HCT116 (cell line): ENCODE data around the gene GPHN. TPM values are rescaled to one million over a fixed set of nuclear protein-coding genes. Genes with fewer than 3 reads are reported as not detected.

ENCODE experiments used
- ATAC-seq: fragments of 200-7000 bp; cut with Tn5 transposase; 2 replicates; pipeline ENCODE4 v1.9.1; 2020; ENCODE audit warnings: mild to moderate bottlenecking, moderate library complexity
- BruUV-seq: library from RNA; stranded (reverse); fragments of 400-500 nt; replicated peaks from 2 replicates; lab custom pipeline; 2021; lab: Mats Ljungman, UMichigan
- CTCF ChIA-PET: fragments of 300-600 bp; sonication (Branson Sonifier 250); formaldehyde crosslinking; loops from one replicate; lab custom pipeline; 2021; ENCODE audit warnings: antibody characterized with exemption; lab: Charles Lee
- POLR2A ChIA-PET: fragments of 300-600, 350-600 bp; sonication (Branson Sonifier 250); formaldehyde crosslinking; loops from one replicate; lab custom pipeline; 2021; ENCODE audit warnings: antibody characterized with exemption; lab: Charles Lee
- RAD21 ChIA-PET, 2 experiments: fragments of 300-600 bp; sonication (Branson Sonifier 250); formaldehyde crosslinking; loops; one replicate each; lab custom pipeline; 2023; ENCODE audit warnings: low total read pairs in 2 of 2; ENCODE audit not compliant: uncharacterized antibody in 2 of 2, unreplicated experiment in 2 of 2, low non-redundant PET in 1 of 2; lab: Charles Lee
- DNase-seq: peaks from one replicate; pipeline ENCODE4 v3.0.0-alpha.2; 2010; ENCODE audit warnings: low read depth, low spot score
- H2AFZ ChIP-seq: fragments of 200-600 bp; shearing (Covaris generic), sonication (generic); 2 replicates; pipeline ENCODE4 v1.6.1; 2017; ENCODE audit warnings: low read depth, mixed run types, mixed read lengths, antibody characterized with exemption, low read length; ENCODE audit not compliant: poor library complexity, severe bottlenecking
- H3K27ac ChIP-seq: 2 replicates; pipeline ENCODE4 v1.5.1; 2012; ENCODE audit warnings: low read depth, low read length
- H3K27me3 ChIP-seq: fragments of 200-600 bp; sonication (generic); 2 replicates; pipeline ENCODE4 v1.6.1; 2016; ENCODE audit warnings: mixed run types, low read length, mixed read lengths; ENCODE audit not compliant: insufficient read depth
- H3K36me3 ChIP-seq, 2 experiments: fragments of 200-500 bp in 1 of 2; fragments of 200-600 bp in 1 of 2; sonication (Bioruptor generic) in 1 of 2; sonication (generic) in 1 of 2; 2 replicates each; pipeline versions ENCODE4 v1.5.1 to v1.6.1; 2014 to 2016; ENCODE audit warnings: low read length in 2 of 2, inconsistent platforms in 1 of 2, mixed read lengths in 1 of 2, mixed run types in 1 of 2; ENCODE audit not compliant: insufficient read depth in 2 of 2, control insufficient read depth in 1 of 2
- H3K4me1 ChIP-seq, 2 experiments: fragments of 200-600 bp in 1 of 2; sonication (generic) in 1 of 2; 2 replicates each; pipeline versions ENCODE4 v1.5.1 to v1.6.1; 2012 to 2017; ENCODE audit warnings: low read length in 2 of 2, inconsistent platforms in 1 of 2, mild to moderate bottlenecking in 1 of 2, mixed read lengths in 1 of 2, mixed run types in 1 of 2, moderate library complexity in 1 of 2; ENCODE audit not compliant: insufficient read depth in 2 of 2, control insufficient read depth in 1 of 2
- H3K4me2 ChIP-seq: fragments of 200-600 bp; sonication (generic); 2 replicates; pipeline ENCODE4 v1.6.1; 2017; ENCODE audit warnings: mixed run types, low read length, mixed read lengths
- H3K4me3 ChIP-seq, 2 experiments: fragments of 200-600 bp in 1 of 2; sonication (generic) in 1 of 2; replicated peaks in 1 of 2; 2 replicates each; pipeline ENCODE4 v1.5.1; 2011 to 2016; ENCODE audit warnings: low read length in 2 of 2, control low read depth in 1 of 2, low read depth in 1 of 2, mild to moderate bottlenecking in 1 of 2, mixed read lengths in 1 of 2, mixed run types in 1 of 2
- H3K79me2 ChIP-seq: fragments of 200-600 bp; sonication (generic); 2 replicates; pipeline ENCODE4 v1.6.1; 2017; ENCODE audit warnings: mild to moderate bottlenecking, mixed run types, low read length, moderate library complexity, mixed read lengths; ENCODE audit not compliant: insufficient read depth
- H3K9ac ChIP-seq: fragments of 200-600 bp; sonication (generic); 2 replicates; pipeline ENCODE4 v1.6.1; 2016; ENCODE audit warnings: low read length, mixed read lengths
- H3K9me2 ChIP-seq: fragments of 200-600 bp; sonication (generic), shearing (Covaris generic); 2 replicates; pipeline ENCODE4 v1.6.1; 2017; ENCODE audit warnings: mixed run types, mild to moderate bottlenecking, moderate library complexity; ENCODE audit not compliant: insufficient read depth
- H3K9me3 ChIP-seq, 2 experiments: fragments of 200-500 bp in 1 of 2; fragments of 200-600 bp in 1 of 2; sonication (Bioruptor generic) in 1 of 2; sonication (generic) in 1 of 2; 2 replicates each; pipeline ENCODE4 v1.6.1; 2014 to 2017; ENCODE audit warnings: low read length in 2 of 2, mixed read lengths in 2 of 2, inconsistent platforms in 1 of 2, low read depth in 1 of 2, mild to moderate bottlenecking in 1 of 2, mixed run types in 1 of 2, moderate library complexity in 1 of 2; ENCODE audit not compliant: control insufficient read depth in 1 of 2, insufficient read depth in 1 of 2
- H4K20me1 ChIP-seq: fragments of 200-600 bp; sonication (generic), shearing (Covaris generic); 2 replicates; pipeline ENCODE4 v1.6.1; 2017; ENCODE audit warnings: mixed run types, mild to moderate bottlenecking, moderate library complexity; ENCODE audit not compliant: insufficient read depth
- CEBPB ChIP-seq: IDR thresholded peaks from 2 replicates; pipeline ENCODE4 v1.6.1; 2012; ENCODE audit warnings: low read depth
- ELF1 ChIP-seq: IDR thresholded peaks from 2 replicates; pipeline ENCODE4 v1.6.1; 2012; ENCODE audit warnings: low read depth, borderline replicate concordance
- EZH2 ChIP-seq: fragments of 200-600 bp; sonication (generic); IDR thresholded peaks from 2 replicates; pipeline ENCODE4 v1.6.1; 2017; ENCODE audit warnings: antibody characterized with exemption, mixed run types
- EZH2phosphoT487 ChIP-seq: fragments of 200-600 bp; IDR thresholded peaks from 2 replicates; pipeline ENCODE4 v1.6.1; 2018; ENCODE audit warnings: antibody characterized with exemption, borderline replicate concordance
- FOSL1 ChIP-seq: IDR thresholded peaks from 2 replicates; pipeline ENCODE4 v1.6.1; 2012; ENCODE audit warnings: low read depth
- POLR2A ChIP-seq: IDR thresholded peaks from 2 replicates; pipeline ENCODE4 v1.7.0; 2011; ENCODE audit warnings: borderline replicate concordance; ENCODE audit not compliant: insufficient read depth, insufficient read length; ENCODE audit errors: extremely low read depth
- RAD21 ChIP-seq: IDR thresholded peaks from 2 replicates; pipeline ENCODE4 v1.6.1; 2012; ENCODE audit warnings: low read depth, mild to moderate bottlenecking
- SIN3A ChIP-seq: IDR thresholded peaks from 2 replicates; pipeline ENCODE4 v1.6.1; 2012; ENCODE audit warnings: low read depth
- ZNF274 ChIP-seq: fragments of 200-500 bp; sonication (Bioruptor generic); IDR thresholded peaks from 2 replicates; pipeline ENCODE4 v1.6.1; 2014; ENCODE audit warnings: mild to moderate bottlenecking, low read depth, low read length, inconsistent platforms
- intact Hi-C: fragments of 100-400 bp; cut with micrococcal nuclease; formaldehyde crosslinking; loops from 2 replicates; pipeline ENCODE4 v1.10.0; 2022
- total RNA-seq: library from RNA; stranded (reverse); gene quantifications from one replicate; pipeline ENCODE4 v1.2.1, GENCODE V29; 2021; ENCODE audit not compliant: unreplicated experiment
- TF ChIP-seq, protein P1 (sequence below): IDR thresholded peaks from 2 replicates; pipeline ENCODE4 v1.6.1; 2012; ENCODE audit warnings: low read depth
- TF ChIP-seq, protein P2 (sequence below): IDR thresholded peaks from 2 replicates; pipeline ENCODE4 v1.6.1; 2011; ENCODE audit warnings: mild to moderate bottlenecking, low read length, moderate library complexity; ENCODE audit not compliant: insufficient replicate concordance; ENCODE audit errors: extremely low read depth
- TF ChIP-seq, protein P3 (sequence below): IDR thresholded peaks from 2 replicates; pipeline ENCODE4 v1.6.1; 2012
- TF ChIP-seq, protein P4 (sequence below), 3 experiments: fragments of 200-600 bp in 1 of 3; sonication (generic) in 1 of 3; IDR thresholded peaks in 2 of 3; conservative IDR thresholded peaks in 1 of 3; 2 replicates each; pipeline ENCODE4 v1.5.1; 2012 to 2017; ENCODE audit warnings: low read depth in 2 of 3, low read length in 2 of 3, antibody characterized with exemption in 1 of 3, borderline replicate concordance in 1 of 3, control low read depth in 1 of 3, mild to moderate bottlenecking in 1 of 3, mixed read lengths in 1 of 3, mixed run types in 1 of 3, moderate library complexity in 1 of 3; ENCODE audit not compliant: insufficient read depth in 1 of 3

GPHN gene
- total RNA-seq, 1 experiment from 2014 or later = 43.8 TPM

DNA sequence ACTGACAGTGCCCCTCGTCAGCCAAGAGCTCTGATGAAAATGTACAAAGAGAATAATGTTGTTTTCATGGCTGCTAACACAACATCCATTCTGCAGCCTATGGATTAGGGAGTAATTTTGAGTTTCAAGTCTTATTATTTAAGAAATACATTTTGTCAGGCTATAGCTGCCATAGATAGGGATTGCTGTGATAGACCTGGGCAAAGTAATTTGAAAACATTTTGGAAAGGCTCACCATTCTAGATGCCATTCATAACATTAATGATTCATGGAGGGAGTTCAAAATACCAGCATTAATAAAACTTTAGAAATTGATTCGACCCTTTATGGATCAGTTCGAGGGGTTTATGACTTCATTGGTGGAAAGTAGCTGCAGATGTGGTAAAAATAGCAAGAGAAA, 149.8 kb downstream of the GPHN start:
- H2AFZ ChIP-seq = no peak overlapping the region
- H3K36me3 ChIP-seq = no peaks in the 10 kb centered on the region; a peak in 1 of 4 replicates
- intact Hi-C loops = no loop called here
- H3K79me2 ChIP-seq = peaks cover 73% of the 10 kb centered on the region
- no peak overlapping the region for H3K9ac ChIP-seq
- DNase-seq = no peak
- CTCF ChIA-PET = no interaction called here
- peaks cover 0 to 14% of the 10 kb centered on the region in 2 experiments; a peak in 2 of 4 replicates for H3K9me3 ChIP-seq
- H3K27ac ChIP-seq = no peak overlapping the region
- ATAC-seq = no peak
- RAD21 ChIA-PET = no interaction called here
- H3K4me2 ChIP-seq = no peak overlapping the region
- no peaks in the 10 kb centered on the region for H3K9me2 ChIP-seq
- no peaks in the 10 kb centered on the region for H3K27me3 ChIP-seq
- POLR2A ChIA-PET = no interaction called here
- no TSS peak for BruUV-seq
- H3K4me1 ChIP-seq = no peaks in the 10 kb centered on the region
- H4K20me1 ChIP-seq = no peaks in the 10 kb centered on the region
- H3K4me3 ChIP-seq = no peak overlapping the region
- TF ChIP-seq, protein P1, sequence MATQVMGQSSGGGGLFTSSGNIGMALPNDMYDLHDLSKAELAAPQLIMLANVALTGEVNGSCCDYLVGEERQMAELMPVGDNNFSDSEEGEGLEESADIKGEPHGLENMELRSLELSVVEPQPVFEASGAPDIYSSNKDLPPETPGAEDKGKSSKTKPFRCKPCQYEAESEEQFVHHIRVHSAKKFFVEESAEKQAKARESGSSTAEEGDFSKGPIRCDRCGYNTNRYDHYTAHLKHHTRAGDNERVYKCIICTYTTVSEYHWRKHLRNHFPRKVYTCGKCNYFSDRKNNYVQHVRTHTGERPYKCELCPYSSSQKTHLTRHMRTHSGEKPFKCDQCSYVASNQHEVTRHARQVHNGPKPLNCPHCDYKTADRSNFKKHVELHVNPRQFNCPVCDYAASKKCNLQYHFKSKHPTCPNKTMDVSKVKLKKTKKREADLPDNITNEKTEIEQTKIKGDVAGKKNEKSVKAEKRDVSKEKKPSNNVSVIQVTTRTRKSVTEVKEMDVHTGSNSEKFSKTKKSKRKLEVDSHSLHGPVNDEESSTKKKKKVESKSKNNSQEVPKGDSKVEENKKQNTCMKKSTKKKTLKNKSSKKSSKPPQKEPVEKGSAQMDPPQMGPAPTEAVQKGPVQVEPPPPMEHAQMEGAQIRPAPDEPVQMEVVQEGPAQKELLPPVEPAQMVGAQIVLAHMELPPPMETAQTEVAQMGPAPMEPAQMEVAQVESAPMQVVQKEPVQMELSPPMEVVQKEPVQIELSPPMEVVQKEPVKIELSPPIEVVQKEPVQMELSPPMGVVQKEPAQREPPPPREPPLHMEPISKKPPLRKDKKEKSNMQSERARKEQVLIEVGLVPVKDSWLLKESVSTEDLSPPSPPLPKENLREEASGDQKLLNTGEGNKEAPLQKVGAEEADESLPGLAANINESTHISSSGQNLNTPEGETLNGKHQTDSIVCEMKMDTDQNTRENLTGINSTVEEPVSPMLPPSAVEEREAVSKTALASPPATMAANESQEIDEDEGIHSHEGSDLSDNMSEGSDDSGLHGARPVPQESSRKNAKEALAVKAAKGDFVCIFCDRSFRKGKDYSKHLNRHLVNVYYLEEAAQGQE = no peak
- no peak for TF ChIP-seq ZNF274
- TF ChIP-seq ELF1 = no peak
- no peak for TF ChIP-seq FOSL1
- no peak for TF ChIP-seq EZH2
- TF ChIP-seq, protein P2, sequence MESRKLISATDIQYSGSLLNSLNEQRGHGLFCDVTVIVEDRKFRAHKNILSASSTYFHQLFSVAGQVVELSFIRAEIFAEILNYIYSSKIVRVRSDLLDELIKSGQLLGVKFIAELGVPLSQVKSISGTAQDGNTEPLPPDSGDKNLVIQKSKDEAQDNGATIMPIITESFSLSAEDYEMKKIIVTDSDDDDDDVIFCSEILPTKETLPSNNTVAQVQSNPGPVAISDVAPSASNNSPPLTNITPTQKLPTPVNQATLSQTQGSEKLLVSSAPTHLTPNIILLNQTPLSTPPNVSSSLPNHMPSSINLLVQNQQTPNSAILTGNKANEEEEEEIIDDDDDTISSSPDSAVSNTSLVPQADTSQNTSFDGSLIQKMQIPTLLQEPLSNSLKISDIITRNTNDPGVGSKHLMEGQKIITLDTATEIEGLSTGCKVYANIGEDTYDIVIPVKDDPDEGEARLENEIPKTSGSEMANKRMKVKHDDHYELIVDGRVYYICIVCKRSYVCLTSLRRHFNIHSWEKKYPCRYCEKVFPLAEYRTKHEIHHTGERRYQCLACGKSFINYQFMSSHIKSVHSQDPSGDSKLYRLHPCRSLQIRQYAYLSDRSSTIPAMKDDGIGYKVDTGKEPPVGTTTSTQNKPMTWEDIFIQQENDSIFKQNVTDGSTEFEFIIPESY = no peak
- no peak for TF ChIP-seq RAD21
- no peak for TF ChIP-seq EZH2phosphoT487
- no peak for TF ChIP-seq POLR2A
- no peak for TF ChIP-seq CEBPB
- no peak for TF ChIP-seq SIN3A
- TF ChIP-seq, protein P3, sequence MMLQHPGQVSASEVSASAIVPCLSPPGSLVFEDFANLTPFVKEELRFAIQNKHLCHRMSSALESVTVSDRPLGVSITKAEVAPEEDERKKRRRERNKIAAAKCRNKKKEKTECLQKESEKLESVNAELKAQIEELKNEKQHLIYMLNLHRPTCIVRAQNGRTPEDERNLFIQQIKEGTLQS = no peak
- TF ChIP-seq, protein P4, sequence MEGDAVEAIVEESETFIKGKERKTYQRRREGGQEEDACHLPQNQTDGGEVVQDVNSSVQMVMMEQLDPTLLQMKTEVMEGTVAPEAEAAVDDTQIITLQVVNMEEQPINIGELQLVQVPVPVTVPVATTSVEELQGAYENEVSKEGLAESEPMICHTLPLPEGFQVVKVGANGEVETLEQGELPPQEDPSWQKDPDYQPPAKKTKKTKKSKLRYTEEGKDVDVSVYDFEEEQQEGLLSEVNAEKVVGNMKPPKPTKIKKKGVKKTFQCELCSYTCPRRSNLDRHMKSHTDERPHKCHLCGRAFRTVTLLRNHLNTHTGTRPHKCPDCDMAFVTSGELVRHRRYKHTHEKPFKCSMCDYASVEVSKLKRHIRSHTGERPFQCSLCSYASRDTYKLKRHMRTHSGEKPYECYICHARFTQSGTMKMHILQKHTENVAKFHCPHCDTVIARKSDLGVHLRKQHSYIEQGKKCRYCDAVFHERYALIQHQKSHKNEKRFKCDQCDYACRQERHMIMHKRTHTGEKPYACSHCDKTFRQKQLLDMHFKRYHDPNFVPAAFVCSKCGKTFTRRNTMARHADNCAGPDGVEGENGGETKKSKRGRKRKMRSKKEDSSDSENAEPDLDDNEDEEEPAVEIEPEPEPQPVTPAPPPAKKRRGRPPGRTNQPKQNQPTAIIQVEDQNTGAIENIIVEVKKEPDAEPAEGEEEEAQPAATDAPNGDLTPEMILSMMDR (IDR thresholded peaks at IDR 0.05 in 2 of 3, conservative IDR thresholded peaks at IDR 0.05 in 1 of 3; ENCODE audit: borderline replicate concordance in 1 of 3, insufficient read depth in 1 of 3, low read depth in 2 of 3, low read length in 2 of 3) = no peak
